Neural progenitor cell (in vitro differentiated cells): ENCODE measurements around the gene KCNMA1.

ENCODE experiments used
- EZH2 ChIP-seq: fragments of 200-600 bp; sonication (generic); IDR thresholded peaks from 2 replicates; pipeline ENCODE4 v1.6.1; 2017; ENCODE audit warnings: antibody characterized with exemption, mild to moderate bottlenecking, moderate library complexity
- EZH2phosphoT487 ChIP-seq: fragments of 200-600 bp; sonication (generic); IDR thresholded peaks from 2 replicates; pipeline ENCODE4 v1.6.1; 2017; ENCODE audit warnings: antibody characterized with exemption
- TF ChIP-seq, protein P1 (sequence below): fragments of 200-600 bp; sonication (generic); IDR thresholded peaks from 2 replicates; pipeline ENCODE4 v1.5.1; 2017; ENCODE audit warnings: antibody characterized with exemption, mild to moderate bottlenecking

GRCh38 chr10:76903387-76903945 is 734.1 kb downstream of the KCNMA1 start:
- no peak for TF ChIP-seq EZH2phosphoT487
- TF ChIP-seq, protein P1, sequence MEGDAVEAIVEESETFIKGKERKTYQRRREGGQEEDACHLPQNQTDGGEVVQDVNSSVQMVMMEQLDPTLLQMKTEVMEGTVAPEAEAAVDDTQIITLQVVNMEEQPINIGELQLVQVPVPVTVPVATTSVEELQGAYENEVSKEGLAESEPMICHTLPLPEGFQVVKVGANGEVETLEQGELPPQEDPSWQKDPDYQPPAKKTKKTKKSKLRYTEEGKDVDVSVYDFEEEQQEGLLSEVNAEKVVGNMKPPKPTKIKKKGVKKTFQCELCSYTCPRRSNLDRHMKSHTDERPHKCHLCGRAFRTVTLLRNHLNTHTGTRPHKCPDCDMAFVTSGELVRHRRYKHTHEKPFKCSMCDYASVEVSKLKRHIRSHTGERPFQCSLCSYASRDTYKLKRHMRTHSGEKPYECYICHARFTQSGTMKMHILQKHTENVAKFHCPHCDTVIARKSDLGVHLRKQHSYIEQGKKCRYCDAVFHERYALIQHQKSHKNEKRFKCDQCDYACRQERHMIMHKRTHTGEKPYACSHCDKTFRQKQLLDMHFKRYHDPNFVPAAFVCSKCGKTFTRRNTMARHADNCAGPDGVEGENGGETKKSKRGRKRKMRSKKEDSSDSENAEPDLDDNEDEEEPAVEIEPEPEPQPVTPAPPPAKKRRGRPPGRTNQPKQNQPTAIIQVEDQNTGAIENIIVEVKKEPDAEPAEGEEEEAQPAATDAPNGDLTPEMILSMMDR = no peak
- TF ChIP-seq EZH2 = no peak
